ENCODE measurements around the gene LY9.

- TF ChIP-seq, protein P1, sequence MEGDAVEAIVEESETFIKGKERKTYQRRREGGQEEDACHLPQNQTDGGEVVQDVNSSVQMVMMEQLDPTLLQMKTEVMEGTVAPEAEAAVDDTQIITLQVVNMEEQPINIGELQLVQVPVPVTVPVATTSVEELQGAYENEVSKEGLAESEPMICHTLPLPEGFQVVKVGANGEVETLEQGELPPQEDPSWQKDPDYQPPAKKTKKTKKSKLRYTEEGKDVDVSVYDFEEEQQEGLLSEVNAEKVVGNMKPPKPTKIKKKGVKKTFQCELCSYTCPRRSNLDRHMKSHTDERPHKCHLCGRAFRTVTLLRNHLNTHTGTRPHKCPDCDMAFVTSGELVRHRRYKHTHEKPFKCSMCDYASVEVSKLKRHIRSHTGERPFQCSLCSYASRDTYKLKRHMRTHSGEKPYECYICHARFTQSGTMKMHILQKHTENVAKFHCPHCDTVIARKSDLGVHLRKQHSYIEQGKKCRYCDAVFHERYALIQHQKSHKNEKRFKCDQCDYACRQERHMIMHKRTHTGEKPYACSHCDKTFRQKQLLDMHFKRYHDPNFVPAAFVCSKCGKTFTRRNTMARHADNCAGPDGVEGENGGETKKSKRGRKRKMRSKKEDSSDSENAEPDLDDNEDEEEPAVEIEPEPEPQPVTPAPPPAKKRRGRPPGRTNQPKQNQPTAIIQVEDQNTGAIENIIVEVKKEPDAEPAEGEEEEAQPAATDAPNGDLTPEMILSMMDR (IDR thresholded peaks at IDR 0.05), result no peak
- TF ChIP-seq POLR2A (IDR thresholded peaks at IDR 0.05), result no peak
Measured at GRCh38 chr1:160810486-160810885, 14.5 kb downstream of the LY9 start.

Measured in right lobe of liver (tissue), 4 donors.